OCI-LY1 (cell line): ENCODE measurements around the gene TMEM132C.
"Not testable (repeated sequence)": the region's sequence is repeated elsewhere in the genome, so short reads cannot be mapped to it uniquely, and the experiment has no call there.

ENCODE experiments used
- H2AFZ ChIP-seq: fragments of 200-600 bp; sonication (generic), shearing (Covaris generic); 2 replicates; pipeline ENCODE4 v1.6.0; 2014; ENCODE audit warnings: antibody characterized with exemption, mild to moderate bottlenecking, low read length
- H3F3A ChIP-seq: fragments of 200-600 bp; sonication (generic), shearing (Covaris generic); 2 replicates; pipeline ENCODE4 v1.6.0; 2014; ENCODE audit warnings: mild to moderate bottlenecking, antibody characterized with exemption, low read length, moderate library complexity; ENCODE audit not compliant: insufficient read depth
- H3K27ac ChIP-seq: fragments of 200-600 bp; sonication (generic); 2 replicates; pipeline ENCODE4 v1.5.1; 2014; ENCODE audit warnings: low read length, mixed run types, mild to moderate bottlenecking, low read depth; ENCODE audit not compliant: poor library complexity, severe bottlenecking
- H3K27me3 ChIP-seq: fragments of 200-600 bp; sonication (generic); 2 replicates; pipeline ENCODE4 v1.6.0; 2014; ENCODE audit warnings: antibody characterized with exemption, mild to moderate bottlenecking, low read length, moderate library complexity; ENCODE audit not compliant: insufficient read depth
- H3K36me3 ChIP-seq: fragments of 200-600 bp; sonication (generic); 2 replicates; pipeline ENCODE4 v1.6.1; 2014; ENCODE audit warnings: mild to moderate bottlenecking, antibody characterized with exemption, low read length, moderate library complexity, mixed read lengths; ENCODE audit not compliant: insufficient read depth
- H3K4me1 ChIP-seq: fragments of 200-600 bp; sonication (generic); 2 replicates; pipeline ENCODE4 v1.5.1; 2014; ENCODE audit warnings: mild to moderate bottlenecking, low read length, moderate library complexity; ENCODE audit not compliant: insufficient read depth, severe bottlenecking
- H3K4me2 ChIP-seq: fragments of 200-600 bp; sonication (generic), shearing (Covaris generic); 2 replicates; pipeline ENCODE4 v1.6.1; 2014; ENCODE audit warnings: low read length
- H3K4me3 ChIP-seq: fragments of 200-600 bp; sonication (generic); 2 replicates; pipeline ENCODE4 v1.5.1; 2014; ENCODE audit warnings: low read length, low read depth, mild to moderate bottlenecking, mixed read lengths; ENCODE audit not compliant: poor library complexity, severe bottlenecking
- H3K79me2 ChIP-seq: fragments of 200-600 bp; shearing (Covaris generic); 2 replicates; pipeline ENCODE4 v1.6.1; 2016; ENCODE audit warnings: mixed run types, low read length, mixed read lengths; ENCODE audit not compliant: insufficient read depth
- H3K9ac ChIP-seq: fragments of 200-600 bp; sonication (generic), shearing (Covaris generic); 2 replicates; pipeline ENCODE4 v1.6.1; 2014; ENCODE audit warnings: mild to moderate bottlenecking, low read length, mixed read lengths
- H3K9me2 ChIP-seq: fragments of 200-600 bp; sonication (generic), shearing (Covaris generic); 2 replicates; pipeline ENCODE4 v1.6.1; 2014; ENCODE audit warnings: low read depth, mild to moderate bottlenecking, low read length, mixed read lengths
- H3K9me3 ChIP-seq: fragments of 200-600 bp; shearing (Covaris generic); 2 replicates; pipeline ENCODE4 v1.6.1; 2014; ENCODE audit warnings: low read length, mixed read lengths
- H4K20me1 ChIP-seq: fragments of 200-600 bp; sonication (generic), shearing (Covaris generic); 2 replicates; pipeline ENCODE4 v1.6.0; 2016; ENCODE audit warnings: mild to moderate bottlenecking, low read length; ENCODE audit not compliant: insufficient read depth
- EZH2 ChIP-seq: fragments of 200-600 bp; sonication (generic), shearing (Covaris generic); IDR thresholded peaks from 2 replicates; pipeline ENCODE4 v1.8.0; 2017; ENCODE audit warnings: borderline replicate concordance, mixed run types, mild to moderate bottlenecking, antibody characterized with exemption, low read length, moderate library complexity, mixed read lengths
- TF ChIP-seq, protein P1 (sequence below): fragments of 200-600 bp; sonication (generic), shearing (Covaris generic); IDR thresholded peaks from 2 replicates; pipeline ENCODE4 v1.5.1; 2017; ENCODE audit warnings: mild to moderate bottlenecking, antibody characterized with exemption, low read length, moderate library complexity, mixed read lengths

The TMEM132C gene

GRCh38 chr12:128483526-128484255 is 216.7 kb downstream of the TMEM132C start:
- Histone ChIP-seq H3K9me3 (no peaks in the 10 kb centered on the region), H3K4me1 (no peaks in the 10 kb centered on the region), H4K20me1 (no peaks in the 10 kb centered on the region), H3K27me3 (no peaks in the 10 kb centered on the region), H3K9ac (no peak overlapping the region), H3K79me2 (no peaks in the 10 kb centered on the region), H2AFZ (no peak overlapping the region), H3K4me3 (no peak overlapping the region), H3K9me2 (no peaks in the 10 kb centered on the region), H3K4me2 (no peak overlapping the region), H3K27ac (no peak overlapping the region), H3K36me3 (no peaks in the 10 kb centered on the region), H3F3A (no peaks in the 10 kb centered on the region)
- TF ChIP-seq EZH2 = no peak
- TF ChIP-seq, protein P1, sequence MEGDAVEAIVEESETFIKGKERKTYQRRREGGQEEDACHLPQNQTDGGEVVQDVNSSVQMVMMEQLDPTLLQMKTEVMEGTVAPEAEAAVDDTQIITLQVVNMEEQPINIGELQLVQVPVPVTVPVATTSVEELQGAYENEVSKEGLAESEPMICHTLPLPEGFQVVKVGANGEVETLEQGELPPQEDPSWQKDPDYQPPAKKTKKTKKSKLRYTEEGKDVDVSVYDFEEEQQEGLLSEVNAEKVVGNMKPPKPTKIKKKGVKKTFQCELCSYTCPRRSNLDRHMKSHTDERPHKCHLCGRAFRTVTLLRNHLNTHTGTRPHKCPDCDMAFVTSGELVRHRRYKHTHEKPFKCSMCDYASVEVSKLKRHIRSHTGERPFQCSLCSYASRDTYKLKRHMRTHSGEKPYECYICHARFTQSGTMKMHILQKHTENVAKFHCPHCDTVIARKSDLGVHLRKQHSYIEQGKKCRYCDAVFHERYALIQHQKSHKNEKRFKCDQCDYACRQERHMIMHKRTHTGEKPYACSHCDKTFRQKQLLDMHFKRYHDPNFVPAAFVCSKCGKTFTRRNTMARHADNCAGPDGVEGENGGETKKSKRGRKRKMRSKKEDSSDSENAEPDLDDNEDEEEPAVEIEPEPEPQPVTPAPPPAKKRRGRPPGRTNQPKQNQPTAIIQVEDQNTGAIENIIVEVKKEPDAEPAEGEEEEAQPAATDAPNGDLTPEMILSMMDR = no peak

DNA sequence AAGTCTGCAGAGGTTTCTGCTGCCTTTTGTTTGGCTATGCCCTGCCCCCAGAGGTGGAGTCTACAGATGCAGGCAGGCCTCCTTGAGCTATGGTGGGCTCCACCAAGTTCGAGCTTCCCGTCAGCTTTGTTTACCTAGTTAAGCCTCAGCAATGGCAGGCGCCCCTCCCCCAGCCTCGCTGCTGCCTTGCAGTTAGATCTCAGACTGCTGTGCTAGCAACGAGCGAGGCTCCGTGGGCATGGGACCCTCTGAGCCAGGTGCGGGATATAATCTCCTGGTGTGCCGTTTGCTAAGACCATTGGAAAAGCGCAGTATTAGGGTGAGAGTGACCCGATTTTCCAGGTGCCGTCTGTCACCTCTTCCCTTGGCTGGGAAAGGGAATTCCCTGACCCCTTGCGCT is 230.4 kb downstream of the TMEM132C start:
- not testable (repeated sequence) for H4K20me1 ChIP-seq, H3K27ac ChIP-seq, H3K4me1 ChIP-seq, H3K27me3 ChIP-seq, H3K36me3 ChIP-seq, H3K4me3 ChIP-seq, H3K9me2 ChIP-seq, H3K4me2 ChIP-seq, H3F3A ChIP-seq, H3K79me2 ChIP-seq, H3K9me3 ChIP-seq, H2AFZ ChIP-seq, H3K9ac ChIP-seq

GRCh38 chr12:128507470-128507869 is 240.5 kb downstream of the TMEM132C start:
- H3K9ac ChIP-seq = no peak overlapping the region
- no peaks in the 10 kb centered on the region; the same call in 1 of the 2 replicates for H3K27me3 ChIP-seq
- no peak overlapping the region for H3K27ac ChIP-seq
- no peak overlapping the region for H3K4me3 ChIP-seq
- H3K9me3 ChIP-seq = no peaks in the 10 kb centered on the region
- H3K36me3 ChIP-seq = no peaks in the 10 kb centered on the region
- no peaks in the 10 kb centered on the region for H3K4me1 ChIP-seq
- no peak for TF ChIP-seq EZH2
- TF ChIP-seq, protein P1 = no peak
- H3K4me2 ChIP-seq = no peak overlapping the region
- H3K9me2 ChIP-seq = no peaks in the 10 kb centered on the region
- no peaks in the 10 kb centered on the region for H3K79me2 ChIP-seq
- H3F3A ChIP-seq = no peaks in the 10 kb centered on the region
- no peak overlapping the region for H2AFZ ChIP-seq
- no peaks in the 10 kb centered on the region for H4K20me1 ChIP-seq

DNA sequence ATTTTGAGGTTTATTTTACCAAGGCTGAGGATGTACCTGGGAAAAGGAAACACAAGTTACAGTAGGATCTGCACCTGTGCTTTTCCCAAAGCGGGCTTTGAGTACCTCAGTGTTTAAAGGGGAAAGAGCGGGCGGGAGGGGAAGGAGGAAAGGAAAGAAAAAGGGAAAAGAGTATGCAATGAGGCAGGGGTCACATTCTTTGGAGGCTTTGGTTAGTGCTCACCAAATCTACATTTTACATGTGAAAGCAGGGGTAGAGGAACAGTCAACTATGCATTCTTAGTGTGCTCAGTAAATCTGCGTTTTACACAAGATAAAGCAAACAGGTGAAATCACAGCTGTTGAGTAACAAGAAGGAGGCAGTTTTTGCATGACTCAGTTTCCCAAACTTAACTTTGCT is 242.2 kb downstream of the TMEM132C start:
- TF ChIP-seq, protein P1 = no peak
- TF ChIP-seq EZH2 = no peak
- Histone ChIP-seq H3F3A (no peaks in the 10 kb centered on the region), H3K36me3 (no peaks in the 10 kb centered on the region), H3K9me3 (no peaks in the 10 kb centered on the region), H3K79me2 (no peaks in the 10 kb centered on the region), H2AFZ (no peak overlapping the region), H4K20me1 (no peaks in the 10 kb centered on the region), H3K9ac (no peak overlapping the region), H3K4me1 (no peaks in the 10 kb centered on the region), H3K27me3 (no peaks in the 10 kb centered on the region; the same call in 1 of the 2 replicates), H3K27ac (no peak overlapping the region), H3K4me3 (no peak overlapping the region), H3K9me2 (no peaks in the 10 kb centered on the region), H3K4me2 (no peak overlapping the region)
